OCI-LY1 (cell line): ENCODE data around the gene CXADR.

ENCODE experiments used
- CTCF ChIP-seq: fragments of 200-600 bp; sonication (generic), shearing (Covaris generic); IDR thresholded peaks from 2 replicates; pipeline ENCODE4 v1.5.1; 2017; ENCODE audit warnings: mild to moderate bottlenecking, antibody characterized with exemption, low read length, moderate library complexity, mixed read lengths
- EZH2 ChIP-seq: fragments of 200-600 bp; sonication (generic), shearing (Covaris generic); IDR thresholded peaks from 2 replicates; pipeline ENCODE4 v1.8.0; 2017; ENCODE audit warnings: borderline replicate concordance, mixed run types, mild to moderate bottlenecking, antibody characterized with exemption, low read length, moderate library complexity, mixed read lengths

DNA sequence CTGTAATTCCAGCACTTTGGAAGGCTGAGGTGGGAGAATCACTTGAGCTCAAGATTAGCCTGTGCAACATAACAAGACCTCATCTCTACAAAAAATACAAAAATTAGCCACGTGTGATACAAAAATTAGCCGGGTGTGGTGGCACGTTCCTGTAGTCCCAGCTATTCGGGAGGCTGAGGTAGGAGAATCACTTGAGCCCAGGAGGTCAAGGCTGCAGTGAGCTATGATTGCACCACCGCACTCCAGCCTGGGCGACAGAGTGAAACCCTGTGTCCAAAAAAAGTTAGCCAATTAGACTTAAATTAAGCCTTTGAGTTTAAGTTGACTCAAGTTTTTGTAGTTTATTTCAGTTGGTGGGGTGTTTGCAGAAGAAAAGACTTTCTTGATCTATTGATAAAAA lies 11.8 kb downstream of the CXADR start:
- TF ChIP-seq CTCF (no peak), EZH2 (no peak)
